ENCODE measurements around the gene PRKCE.

- TF ChIP-seq CTCF (IDR thresholded peaks at IDR 0.05) = no peak
- TF ChIP-seq GABPA (IDR thresholded peaks at IDR 0.05; ENCODE audit: low read depth) = no peak
Measured at GRCh38 chr2:46122318-46122976, 471.0 kb downstream of the PRKCE start.

All from SK-N-SH (cell line).